MM.1S (cell line): ENCODE measurements around the gene NTN4.

ENCODE experiments used
- DNase-seq: peaks from one replicate; pipeline ENCODE4 v3.0.0-alpha.2; 2015
- H2AFZ ChIP-seq: fragments of 300-600 bp; sonication (generic); 2 replicates; pipeline ENCODE4 v1.6.0; 2016; ENCODE audit warnings: antibody characterized with exemption, low read length
- H3F3A ChIP-seq: fragments of 300-600 bp; sonication (generic); 2 replicates; pipeline ENCODE4 v1.6.1; 2016; ENCODE audit warnings: mild to moderate bottlenecking, antibody characterized with exemption, low read length, moderate library complexity, mixed read lengths; ENCODE audit not compliant: insufficient read depth
- H3K27ac ChIP-seq: fragments of 300-600 bp; sonication (generic); 2 replicates; pipeline ENCODE4 v1.5.1; 2016; ENCODE audit warnings: mild to moderate bottlenecking, low read length
- H3K27me3 ChIP-seq: fragments of 300-600 bp; sonication (generic); replicated peaks from 2 replicates; pipeline ENCODE4 v1.6.0; 2016; ENCODE audit warnings: low read length; ENCODE audit not compliant: insufficient read depth
- H3K36me3 ChIP-seq: fragments of 300-600 bp; sonication (generic); replicated peaks from 2 replicates; pipeline ENCODE4 v1.6.1; 2016; ENCODE audit warnings: mild to moderate bottlenecking, low read length, mixed read lengths; ENCODE audit not compliant: insufficient read depth
- H3K4me1 ChIP-seq: fragments of 300-600 bp; sonication (generic); 2 replicates; pipeline ENCODE4 v1.6.1; 2016; ENCODE audit warnings: low read length, mixed read lengths
- H3K4me2 ChIP-seq: fragments of 300-600 bp; sonication (generic); 2 replicates; pipeline ENCODE4 v1.6.0; 2016; ENCODE audit warnings: low read depth, low read length
- H3K4me3 ChIP-seq: fragments of 300-600 bp; sonication (generic); 2 replicates; pipeline ENCODE4 v1.5.1; 2016; ENCODE audit warnings: low read length, mixed read lengths
- H3K79me2 ChIP-seq: fragments of 300-600 bp; sonication (generic); 2 replicates; pipeline ENCODE4 v1.6.1; 2016; ENCODE audit warnings: mixed run types, low read length, mixed read lengths
- H3K9ac ChIP-seq: fragments of 300-600 bp; sonication (generic); 2 replicates; pipeline ENCODE4 v1.6.1; 2016; ENCODE audit warnings: low read length, mixed read lengths
- H3K9me2 ChIP-seq: fragments of 300-600 bp; sonication (generic); replicated peaks from 2 replicates; pipeline ENCODE4 v1.6.1; 2016; ENCODE audit warnings: mild to moderate bottlenecking, low read length, mixed read lengths; ENCODE audit not compliant: insufficient read depth
- H3K9me3 ChIP-seq: fragments of 300-600 bp; sonication (generic); replicated peaks from 2 replicates; pipeline ENCODE4 v1.6.1; 2016; ENCODE audit warnings: mild to moderate bottlenecking, low read length, mixed read lengths; ENCODE audit not compliant: insufficient read depth
- H4K20me1 ChIP-seq: fragments of 300-600 bp; sonication (generic); 2 replicates; pipeline ENCODE4 v1.6.1; 2016; ENCODE audit warnings: mild to moderate bottlenecking, low read length, moderate library complexity, mixed read lengths; ENCODE audit not compliant: insufficient read depth
- EZH2 ChIP-seq: fragments of 300-600 bp; sonication (generic); optimal IDR thresholded peaks from 2 replicates; pipeline ENCODE3; 2017; ENCODE audit warnings: low read depth, mild to moderate bottlenecking, antibody characterized with exemption, low read length, mixed read lengths
- EZH2phosphoT487 ChIP-seq: fragments of 300-600 bp; sonication (generic); IDR thresholded peaks from 2 replicates; pipeline ENCODE4 v1.6.1; 2018; ENCODE audit warnings: antibody characterized with exemption, low read length
- TF ChIP-seq, protein P1 (sequence below): fragments of 300-600 bp; sonication (generic); IDR thresholded peaks from 2 replicates; pipeline ENCODE4 v1.5.1; 2016; ENCODE audit warnings: antibody characterized with exemption, low read length, mixed read lengths

NTN4 gene

DNA sequence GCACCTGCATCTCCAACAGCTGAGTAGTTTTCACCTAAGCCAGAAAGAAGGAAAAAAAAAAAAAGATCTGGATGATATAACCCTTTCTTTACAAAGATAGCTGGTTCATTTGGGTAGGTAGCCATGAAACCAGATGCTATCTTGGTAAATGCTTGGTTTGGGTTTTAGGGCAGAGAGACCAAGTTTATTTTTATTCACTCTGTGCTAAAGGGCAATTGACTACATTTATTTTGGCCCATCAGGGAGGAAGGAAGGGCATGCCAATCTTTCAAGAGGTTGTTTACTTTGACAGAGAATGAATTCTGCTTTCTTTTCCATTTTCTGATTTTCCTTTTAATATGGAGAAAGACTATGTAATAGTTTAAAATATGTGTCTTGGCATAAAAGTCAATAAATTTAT, 91.0 kb downstream of the NTN4 start:
- Histone ChIP-seq H3K4me1 (peaks cover 22% of the 10 kb centered on the region), H3F3A (peaks cover 18% of the 10 kb centered on the region), H3K9me3 (no peaks in the 10 kb centered on the region), H2AFZ (no peak overlapping the region), H3K27ac (no peak overlapping the region), H3K9ac (no peak overlapping the region), H3K79me2 (no peaks in the 10 kb centered on the region), H3K4me3 (no peak overlapping the region), H3K9me2 (no peaks in the 10 kb centered on the region), H4K20me1 (no peaks in the 10 kb centered on the region; the same call in 1 of the 2 replicates), H3K4me2 (peak overlapping the region; percentile 58), H3K36me3 (no peaks in the 10 kb centered on the region), H3K27me3 (peaks cover 55% of the 10 kb centered on the region)
- no peak for DNase-seq
- TF ChIP-seq EZH2: no peak
- TF ChIP-seq EZH2phosphoT487: no peak
- TF ChIP-seq, protein P1, sequence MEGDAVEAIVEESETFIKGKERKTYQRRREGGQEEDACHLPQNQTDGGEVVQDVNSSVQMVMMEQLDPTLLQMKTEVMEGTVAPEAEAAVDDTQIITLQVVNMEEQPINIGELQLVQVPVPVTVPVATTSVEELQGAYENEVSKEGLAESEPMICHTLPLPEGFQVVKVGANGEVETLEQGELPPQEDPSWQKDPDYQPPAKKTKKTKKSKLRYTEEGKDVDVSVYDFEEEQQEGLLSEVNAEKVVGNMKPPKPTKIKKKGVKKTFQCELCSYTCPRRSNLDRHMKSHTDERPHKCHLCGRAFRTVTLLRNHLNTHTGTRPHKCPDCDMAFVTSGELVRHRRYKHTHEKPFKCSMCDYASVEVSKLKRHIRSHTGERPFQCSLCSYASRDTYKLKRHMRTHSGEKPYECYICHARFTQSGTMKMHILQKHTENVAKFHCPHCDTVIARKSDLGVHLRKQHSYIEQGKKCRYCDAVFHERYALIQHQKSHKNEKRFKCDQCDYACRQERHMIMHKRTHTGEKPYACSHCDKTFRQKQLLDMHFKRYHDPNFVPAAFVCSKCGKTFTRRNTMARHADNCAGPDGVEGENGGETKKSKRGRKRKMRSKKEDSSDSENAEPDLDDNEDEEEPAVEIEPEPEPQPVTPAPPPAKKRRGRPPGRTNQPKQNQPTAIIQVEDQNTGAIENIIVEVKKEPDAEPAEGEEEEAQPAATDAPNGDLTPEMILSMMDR: no peak

DNA sequence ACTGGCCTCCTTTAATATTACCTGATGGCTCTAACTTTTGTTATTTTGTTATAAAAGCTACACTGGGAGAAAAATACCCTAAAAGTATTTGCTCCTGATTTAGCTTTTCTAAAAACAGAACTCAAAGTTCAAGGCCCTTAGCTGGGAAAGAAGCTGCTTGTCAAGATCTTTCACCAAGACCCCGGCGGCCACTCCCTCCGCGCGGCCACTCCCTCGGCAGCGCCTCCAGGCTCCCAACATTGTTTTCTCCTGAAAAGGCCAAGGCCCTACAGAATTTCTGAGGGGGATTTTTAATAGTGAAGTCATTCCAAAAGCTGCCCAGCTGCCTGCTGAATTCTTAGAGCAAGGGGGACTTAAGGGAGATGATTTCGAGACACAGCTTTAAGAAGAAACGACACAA, 96.4 kb downstream of the NTN4 start:
- Histone ChIP-seq H3K4me3 (no peak overlapping the region), H4K20me1 (no peaks in the 10 kb centered on the region; the same call in 1 of the 2 replicates), H3K27ac (no peak overlapping the region), H3K27me3 (peaks cover 12% of the 10 kb centered on the region), H3K4me1 (peaks cover 3% of the 10 kb centered on the region), H3F3A (0 out of 2 replicates have a peak, but pooled peaks cover under 1% of the 10 kb centered on the region), H3K79me2 (no peaks in the 10 kb centered on the region), H2AFZ (no peak overlapping the region), H3K9ac (no peak overlapping the region), H3K36me3 (no peaks in the 10 kb centered on the region), H3K4me2 (no peak overlapping the region), H3K9me2 (no peaks in the 10 kb centered on the region), H3K9me3 (no peaks in the 10 kb centered on the region)
- TF ChIP-seq, protein P1: no peak
- TF ChIP-seq EZH2phosphoT487 (no peak), EZH2 (no peak)
- DNase-seq: no peak

DNA sequence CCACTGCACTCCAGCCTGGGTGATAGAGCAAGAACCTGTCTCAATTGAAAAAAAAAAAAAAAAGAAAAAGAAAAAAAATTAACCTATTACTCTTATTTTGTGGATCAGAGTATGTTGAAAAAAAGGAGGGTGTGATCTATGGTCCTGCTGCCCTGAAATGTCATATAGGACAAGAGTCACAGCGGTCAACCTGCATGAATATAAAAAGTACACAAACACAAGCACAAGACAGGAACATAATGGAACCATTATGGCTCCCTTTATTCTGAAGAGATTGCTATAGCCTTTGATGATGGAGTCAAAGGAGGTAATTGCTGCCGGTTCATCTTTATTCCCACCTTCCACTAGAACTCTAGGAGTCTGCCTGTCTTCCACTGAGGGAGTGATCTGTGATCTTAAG, 96.9 kb downstream of the NTN4 start:
- TF ChIP-seq EZH2phosphoT487 (no peak), EZH2 (no peak)
- TF ChIP-seq, protein P1: no peak
- Histone ChIP-seq H3K9ac (no peak overlapping the region), H3K27ac (no peak overlapping the region)

More for the DNA sequence above, 96.9 kb downstream of the NTN4 start:
- no peaks in the 10 kb centered on the region for H3K9me3 ChIP-seq
- no peaks in the 10 kb centered on the region for H3F3A ChIP-seq
- no peak overlapping the region for H3K4me3 ChIP-seq
- no peaks in the 10 kb centered on the region for H3K36me3 ChIP-seq
- H3K4me1 ChIP-seq: no peaks in the 10 kb centered on the region
- no peak overlapping the region for H3K4me2 ChIP-seq
- no peak overlapping the region for H2AFZ ChIP-seq
- H4K20me1 ChIP-seq: no peaks in the 10 kb centered on the region; the same call in 1 of the 2 replicates
- H3K27me3 ChIP-seq: peaks cover 8% of the 10 kb centered on the region
- H3K9me2 ChIP-seq: no peaks in the 10 kb centered on the region
- no peak for DNase-seq
- H3K79me2 ChIP-seq: no peaks in the 10 kb centered on the region
